HCT116 (cell line): ENCODE measurements around the gene GALNT5. TPM values are rescaled to one million over a fixed set of nuclear protein-coding genes. Genes with fewer than 3 reads are reported as not detected.

Source experiments
- ATAC-seq: fragments of 200-7000 bp; cut with Tn5 transposase; 2 replicates; pipeline ENCODE4 v1.9.1; 2020; ENCODE audit warnings: mild to moderate bottlenecking, moderate library complexity
- BruUV-seq: library from RNA; stranded (reverse); fragments of 400-500 nt; replicated peaks from 2 replicates; lab custom pipeline; 2021; lab: Mats Ljungman, UMichigan
- CTCF ChIA-PET: fragments of 300-600 bp; sonication (Branson Sonifier 250); formaldehyde crosslinking; loops from one replicate; lab custom pipeline; 2021; ENCODE audit warnings: antibody characterized with exemption; lab: Charles Lee
- POLR2A ChIA-PET: fragments of 300-600, 350-600 bp; sonication (Branson Sonifier 250); formaldehyde crosslinking; loops from one replicate; lab custom pipeline; 2021; ENCODE audit warnings: antibody characterized with exemption; lab: Charles Lee
- RAD21 ChIA-PET, 2 experiments: fragments of 300-600 bp; sonication (Branson Sonifier 250); formaldehyde crosslinking; loops; one replicate each; lab custom pipeline; 2023; ENCODE audit warnings: low total read pairs in 2 of 2; ENCODE audit not compliant: uncharacterized antibody in 2 of 2, unreplicated experiment in 2 of 2, low non-redundant PET in 1 of 2; lab: Charles Lee
- DNase-seq: peaks from one replicate; pipeline ENCODE4 v3.0.0-alpha.2; 2010; ENCODE audit warnings: low read depth, low spot score
- H2AFZ ChIP-seq: fragments of 200-600 bp; shearing (Covaris generic), sonication (generic); 2 replicates; pipeline ENCODE4 v1.6.1; 2017; ENCODE audit warnings: low read depth, mixed run types, mixed read lengths, antibody characterized with exemption, low read length; ENCODE audit not compliant: poor library complexity, severe bottlenecking
- H3K27ac ChIP-seq: 2 replicates; pipeline ENCODE4 v1.5.1; 2012; ENCODE audit warnings: low read depth, low read length
- H3K27me3 ChIP-seq: fragments of 200-600 bp; sonication (generic); 2 replicates; pipeline ENCODE4 v1.6.1; 2016; ENCODE audit warnings: mixed run types, low read length, mixed read lengths; ENCODE audit not compliant: insufficient read depth
- H3K36me3 ChIP-seq, 2 experiments: fragments of 200-500 bp in 1 of 2; fragments of 200-600 bp in 1 of 2; sonication (Bioruptor generic) in 1 of 2; sonication (generic) in 1 of 2; 2 replicates each; pipeline versions ENCODE4 v1.5.1 to v1.6.1; 2014 to 2016; ENCODE audit warnings: low read length in 2 of 2, inconsistent platforms in 1 of 2, mixed read lengths in 1 of 2, mixed run types in 1 of 2; ENCODE audit not compliant: insufficient read depth in 2 of 2, control insufficient read depth in 1 of 2
- H3K4me1 ChIP-seq, 2 experiments: fragments of 200-600 bp in 1 of 2; sonication (generic) in 1 of 2; 2 replicates each; pipeline versions ENCODE4 v1.5.1 to v1.6.1; 2012 to 2017; ENCODE audit warnings: low read length in 2 of 2, inconsistent platforms in 1 of 2, mild to moderate bottlenecking in 1 of 2, mixed read lengths in 1 of 2, mixed run types in 1 of 2, moderate library complexity in 1 of 2; ENCODE audit not compliant: insufficient read depth in 2 of 2, control insufficient read depth in 1 of 2
- H3K4me2 ChIP-seq: fragments of 200-600 bp; sonication (generic); 2 replicates; pipeline ENCODE4 v1.6.1; 2017; ENCODE audit warnings: mixed run types, low read length, mixed read lengths
- H3K4me3 ChIP-seq, 2 experiments: fragments of 200-600 bp in 1 of 2; sonication (generic) in 1 of 2; replicated peaks in 1 of 2; 2 replicates each; pipeline ENCODE4 v1.5.1; 2011 to 2016; ENCODE audit warnings: low read length in 2 of 2, control low read depth in 1 of 2, low read depth in 1 of 2, mild to moderate bottlenecking in 1 of 2, mixed read lengths in 1 of 2, mixed run types in 1 of 2
- H3K79me2 ChIP-seq: fragments of 200-600 bp; sonication (generic); 2 replicates; pipeline ENCODE4 v1.6.1; 2017; ENCODE audit warnings: mild to moderate bottlenecking, mixed run types, low read length, moderate library complexity, mixed read lengths; ENCODE audit not compliant: insufficient read depth
- H3K9ac ChIP-seq: fragments of 200-600 bp; sonication (generic); 2 replicates; pipeline ENCODE4 v1.6.1; 2016; ENCODE audit warnings: low read length, mixed read lengths
- H3K9me2 ChIP-seq: fragments of 200-600 bp; sonication (generic), shearing (Covaris generic); 2 replicates; pipeline ENCODE4 v1.6.1; 2017; ENCODE audit warnings: mixed run types, mild to moderate bottlenecking, moderate library complexity; ENCODE audit not compliant: insufficient read depth
- H3K9me3 ChIP-seq, 2 experiments: fragments of 200-500 bp in 1 of 2; fragments of 200-600 bp in 1 of 2; sonication (Bioruptor generic) in 1 of 2; sonication (generic) in 1 of 2; 2 replicates each; pipeline ENCODE4 v1.6.1; 2014 to 2017; ENCODE audit warnings: low read length in 2 of 2, mixed read lengths in 2 of 2, inconsistent platforms in 1 of 2, low read depth in 1 of 2, mild to moderate bottlenecking in 1 of 2, mixed run types in 1 of 2, moderate library complexity in 1 of 2; ENCODE audit not compliant: control insufficient read depth in 1 of 2, insufficient read depth in 1 of 2
- H4K20me1 ChIP-seq: fragments of 200-600 bp; sonication (generic), shearing (Covaris generic); 2 replicates; pipeline ENCODE4 v1.6.1; 2017; ENCODE audit warnings: mixed run types, mild to moderate bottlenecking, moderate library complexity; ENCODE audit not compliant: insufficient read depth
- CEBPB ChIP-seq: IDR thresholded peaks from 2 replicates; pipeline ENCODE4 v1.6.1; 2012; ENCODE audit warnings: low read depth
- EGR1 ChIP-seq: IDR thresholded peaks from 2 replicates; pipeline ENCODE4 v1.6.1; 2012; ENCODE audit warnings: low read depth
- EZH2 ChIP-seq: fragments of 200-600 bp; sonication (generic); IDR thresholded peaks from 2 replicates; pipeline ENCODE4 v1.6.1; 2017; ENCODE audit warnings: antibody characterized with exemption, mixed run types
- FOSL1 ChIP-seq: IDR thresholded peaks from 2 replicates; pipeline ENCODE4 v1.6.1; 2012; ENCODE audit warnings: low read depth
- POLR2A ChIP-seq: IDR thresholded peaks from 2 replicates; pipeline ENCODE4 v1.7.0; 2011; ENCODE audit warnings: borderline replicate concordance; ENCODE audit not compliant: insufficient read depth, insufficient read length; ENCODE audit errors: extremely low read depth
- POLR2AphosphoS5 ChIP-seq: IDR thresholded peaks from 2 replicates; pipeline ENCODE4 v1.6.1; 2011; ENCODE audit warnings: mild to moderate bottlenecking, low read depth, low read length, moderate library complexity
- RAD21 ChIP-seq: IDR thresholded peaks from 2 replicates; pipeline ENCODE4 v1.6.1; 2012; ENCODE audit warnings: low read depth, mild to moderate bottlenecking
- SIN3A ChIP-seq: IDR thresholded peaks from 2 replicates; pipeline ENCODE4 v1.6.1; 2012; ENCODE audit warnings: low read depth
- SP1 ChIP-seq: IDR thresholded peaks from 2 replicates; pipeline ENCODE4 v1.6.1; 2012; ENCODE audit warnings: low read depth
- TCF7L2 ChIP-seq: IDR thresholded peaks from 2 replicates; pipeline ENCODE4 v1.7.0; 2011; ENCODE audit warnings: borderline replicate concordance, inconsistent platforms; ENCODE audit not compliant: insufficient read depth, insufficient read length; ENCODE audit errors: extremely low read depth
- YY1 ChIP-seq: IDR thresholded peaks from 2 replicates; pipeline ENCODE4 v1.6.1; 2011; ENCODE audit warnings: low read length, low read depth, moderate library complexity, mild to moderate bottlenecking; ENCODE audit not compliant: insufficient replicate concordance; ENCODE audit errors: extremely low read depth
- ZFX ChIP-seq: fragments of 450-650 bp; IDR thresholded peaks from 2 replicates; pipeline ENCODE4 v1.6.1; 2017
- intact Hi-C: fragments of 100-400 bp; cut with micrococcal nuclease; formaldehyde crosslinking; loops from 2 replicates; pipeline ENCODE4 v1.10.0; 2022
- total RNA-seq: library from RNA; stranded (reverse); gene quantifications from one replicate; pipeline ENCODE4 v1.2.1, GENCODE V29; 2021; ENCODE audit not compliant: unreplicated experiment
- TF ChIP-seq, protein P1 (sequence below): IDR thresholded peaks from 2 replicates; pipeline ENCODE4 v1.6.1; 2011; ENCODE audit warnings: mild to moderate bottlenecking, low read length, moderate library complexity; ENCODE audit not compliant: insufficient replicate concordance; ENCODE audit errors: extremely low read depth
- TF ChIP-seq, protein P2 (sequence below): IDR thresholded peaks from 2 replicates; pipeline ENCODE4 v1.6.1; 2012
- TF ChIP-seq, protein P3 (sequence below): IDR thresholded peaks from 2 replicates; pipeline ENCODE4 v1.6.1; 2012; ENCODE audit warnings: low read depth

GALNT5 gene
- total RNA-seq, 1 experiment from 2014 or later = 3.9 TPM

DNA sequence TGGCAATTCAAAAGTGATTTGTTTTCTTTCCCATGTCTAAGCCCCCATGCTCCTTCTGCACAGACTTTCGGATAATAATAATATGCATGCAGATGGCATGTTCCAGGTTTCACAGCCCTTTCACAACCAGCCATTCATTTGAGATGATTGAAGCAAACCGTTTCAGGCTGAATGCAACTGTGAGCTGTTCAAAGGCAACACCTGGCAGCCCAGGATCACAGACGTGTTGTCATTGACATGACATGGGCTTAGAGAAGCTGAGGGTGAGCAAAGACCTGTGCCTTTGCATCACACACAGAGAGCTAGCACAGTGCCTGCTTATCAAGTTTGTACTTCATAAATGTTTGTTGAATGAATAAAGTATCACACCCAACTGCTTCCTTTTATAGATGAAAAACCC is 80.5 kb downstream of the GALNT5 start:
- Histone ChIP-seq H3K4me1 (peaks cover 0 to 4% of the 10 kb centered on the region in 2 experiments; a peak in 1 of 4 replicates), H4K20me1 (no peaks in the 10 kb centered on the region), H3K4me2 (no peak overlapping the region), H3K79me2 (no peaks in the 10 kb centered on the region), H3K9ac (no peak overlapping the region), H3K27ac (no peak overlapping the region), H3K9me2 (no peaks in the 10 kb centered on the region), H3K4me3 (no peak overlapping the region), H3K36me3 (no peaks in the 10 kb centered on the region), H3K9me3 (no peaks in the 10 kb centered on the region), H2AFZ (no peak overlapping the region), H3K27me3 (no peaks in the 10 kb centered on the region)
- BruUV-seq = no TSS peak
- ATAC-seq (no peak), DNase-seq (no peak)
- RAD21 ChIA-PET = no interaction called here
- CTCF ChIA-PET = interaction anchor here (3.3 kb wide), 1 partner anchor 12 kb away, joined by 59 read pairs; the partner anchor contains the start of gene ERMN
- POLR2A ChIA-PET = no interaction called here
- TF ChIP-seq POLR2AphosphoS5 (no peak), ZFX (no peak), CEBPB (no peak), RAD21 (no peak)
- intact Hi-C loops = no loop called here

DNA sequence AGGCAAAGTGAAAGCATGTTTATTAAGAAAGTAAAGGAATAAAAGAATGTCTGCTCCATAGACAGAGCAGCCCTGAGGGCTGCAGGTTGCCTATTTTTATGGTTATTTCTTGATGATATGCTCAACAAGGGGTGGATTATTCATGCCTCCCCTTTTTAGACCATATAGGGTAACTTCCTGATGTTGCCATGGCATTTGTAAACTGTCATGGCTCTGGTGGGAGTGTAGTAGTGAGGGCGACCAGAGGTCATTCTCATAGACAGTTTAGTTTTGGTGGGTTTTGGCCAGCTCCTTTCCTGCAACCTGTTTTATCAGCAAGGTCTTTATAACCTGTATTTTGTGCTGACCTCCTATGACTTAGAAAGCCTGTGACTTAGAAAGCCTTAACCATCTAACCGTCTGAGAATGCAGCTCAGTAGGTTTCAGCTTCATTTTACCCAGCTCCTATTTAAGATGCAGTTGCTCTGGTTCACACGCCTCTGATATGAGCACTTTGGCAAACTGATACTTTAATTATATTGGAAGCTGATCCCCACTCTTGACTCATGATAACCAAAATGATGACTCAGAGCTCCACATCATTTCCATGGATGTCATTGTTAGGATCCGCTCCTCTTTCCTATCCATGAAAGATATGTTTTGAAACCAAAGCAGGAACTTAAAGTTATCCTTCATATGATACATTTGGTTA is 82.6 kb downstream of the GALNT5 start:
- no TSS peak for BruUV-seq
- CTCF ChIA-PET = no interaction called here
- intact Hi-C loops = no loop called here
- TF ChIP-seq CEBPB = no peak
- TF ChIP-seq, protein P1, sequence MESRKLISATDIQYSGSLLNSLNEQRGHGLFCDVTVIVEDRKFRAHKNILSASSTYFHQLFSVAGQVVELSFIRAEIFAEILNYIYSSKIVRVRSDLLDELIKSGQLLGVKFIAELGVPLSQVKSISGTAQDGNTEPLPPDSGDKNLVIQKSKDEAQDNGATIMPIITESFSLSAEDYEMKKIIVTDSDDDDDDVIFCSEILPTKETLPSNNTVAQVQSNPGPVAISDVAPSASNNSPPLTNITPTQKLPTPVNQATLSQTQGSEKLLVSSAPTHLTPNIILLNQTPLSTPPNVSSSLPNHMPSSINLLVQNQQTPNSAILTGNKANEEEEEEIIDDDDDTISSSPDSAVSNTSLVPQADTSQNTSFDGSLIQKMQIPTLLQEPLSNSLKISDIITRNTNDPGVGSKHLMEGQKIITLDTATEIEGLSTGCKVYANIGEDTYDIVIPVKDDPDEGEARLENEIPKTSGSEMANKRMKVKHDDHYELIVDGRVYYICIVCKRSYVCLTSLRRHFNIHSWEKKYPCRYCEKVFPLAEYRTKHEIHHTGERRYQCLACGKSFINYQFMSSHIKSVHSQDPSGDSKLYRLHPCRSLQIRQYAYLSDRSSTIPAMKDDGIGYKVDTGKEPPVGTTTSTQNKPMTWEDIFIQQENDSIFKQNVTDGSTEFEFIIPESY = no peak
- no peak for TF ChIP-seq POLR2A
- TF ChIP-seq, protein P2, sequence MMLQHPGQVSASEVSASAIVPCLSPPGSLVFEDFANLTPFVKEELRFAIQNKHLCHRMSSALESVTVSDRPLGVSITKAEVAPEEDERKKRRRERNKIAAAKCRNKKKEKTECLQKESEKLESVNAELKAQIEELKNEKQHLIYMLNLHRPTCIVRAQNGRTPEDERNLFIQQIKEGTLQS = no peak
- TF ChIP-seq EZH2 = no peak
- no peak for TF ChIP-seq SP1
- no peak for TF ChIP-seq RAD21
- no peak for TF ChIP-seq TCF7L2
- no peak for TF ChIP-seq EGR1
- TF ChIP-seq, protein P3, sequence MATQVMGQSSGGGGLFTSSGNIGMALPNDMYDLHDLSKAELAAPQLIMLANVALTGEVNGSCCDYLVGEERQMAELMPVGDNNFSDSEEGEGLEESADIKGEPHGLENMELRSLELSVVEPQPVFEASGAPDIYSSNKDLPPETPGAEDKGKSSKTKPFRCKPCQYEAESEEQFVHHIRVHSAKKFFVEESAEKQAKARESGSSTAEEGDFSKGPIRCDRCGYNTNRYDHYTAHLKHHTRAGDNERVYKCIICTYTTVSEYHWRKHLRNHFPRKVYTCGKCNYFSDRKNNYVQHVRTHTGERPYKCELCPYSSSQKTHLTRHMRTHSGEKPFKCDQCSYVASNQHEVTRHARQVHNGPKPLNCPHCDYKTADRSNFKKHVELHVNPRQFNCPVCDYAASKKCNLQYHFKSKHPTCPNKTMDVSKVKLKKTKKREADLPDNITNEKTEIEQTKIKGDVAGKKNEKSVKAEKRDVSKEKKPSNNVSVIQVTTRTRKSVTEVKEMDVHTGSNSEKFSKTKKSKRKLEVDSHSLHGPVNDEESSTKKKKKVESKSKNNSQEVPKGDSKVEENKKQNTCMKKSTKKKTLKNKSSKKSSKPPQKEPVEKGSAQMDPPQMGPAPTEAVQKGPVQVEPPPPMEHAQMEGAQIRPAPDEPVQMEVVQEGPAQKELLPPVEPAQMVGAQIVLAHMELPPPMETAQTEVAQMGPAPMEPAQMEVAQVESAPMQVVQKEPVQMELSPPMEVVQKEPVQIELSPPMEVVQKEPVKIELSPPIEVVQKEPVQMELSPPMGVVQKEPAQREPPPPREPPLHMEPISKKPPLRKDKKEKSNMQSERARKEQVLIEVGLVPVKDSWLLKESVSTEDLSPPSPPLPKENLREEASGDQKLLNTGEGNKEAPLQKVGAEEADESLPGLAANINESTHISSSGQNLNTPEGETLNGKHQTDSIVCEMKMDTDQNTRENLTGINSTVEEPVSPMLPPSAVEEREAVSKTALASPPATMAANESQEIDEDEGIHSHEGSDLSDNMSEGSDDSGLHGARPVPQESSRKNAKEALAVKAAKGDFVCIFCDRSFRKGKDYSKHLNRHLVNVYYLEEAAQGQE = no peak
- TF ChIP-seq SIN3A = no peak
- no peak for TF ChIP-seq POLR2AphosphoS5
- TF ChIP-seq YY1 = no peak
- TF ChIP-seq FOSL1 = no peak

More for the DNA sequence above, 82.6 kb downstream of the GALNT5 start:
- ATAC-seq = no peak
- no peaks in the 10 kb centered on the region for H3K9me2 ChIP-seq
- no peaks in the 10 kb centered on the region for H4K20me1 ChIP-seq
- no peak overlapping the region for H3K4me2 ChIP-seq
- no peaks in the 10 kb centered on the region for H3K9me3 ChIP-seq
- no peaks in the 10 kb centered on the region for H3K36me3 ChIP-seq
- no peak overlapping the region for H2AFZ ChIP-seq
- ChIA-PET RAD21 (no interaction called here), POLR2A (no interaction called here)
- H3K9ac ChIP-seq = no peak overlapping the region
- no peak overlapping the region for H3K27ac ChIP-seq
- H3K4me3 ChIP-seq = no peak overlapping the region
- no peak for DNase-seq
- no peaks in the 10 kb centered on the region for H3K27me3 ChIP-seq
- H3K4me1 ChIP-seq = peaks cover 0 to 4% of the 10 kb centered on the region in 2 experiments; a peak in 1 of 4 replicates
- no peaks in the 10 kb centered on the region for H3K79me2 ChIP-seq
